ELF-1 (cell line): ENCODE data around the gene KATNAL1.

Source experiments
- DNase-seq: peaks from one replicate; pipeline ENCODE4 v3.0.0-alpha.2; 2016; ENCODE audit warnings: low read depth, low spot score

The KATNAL1 gene

GRCh38 chr13:30164146-30164545 is 143.2 kb downstream of the KATNAL1 start:
- peak; percentile 49 for DNase-seq

GRCh38 chr13:30163441-30163840 is 143.9 kb downstream of the KATNAL1 start:
- no peak for DNase-seq

- no peak for DNase-seq
These were observed 147.9 kb downstream of the KATNAL1 start for GRCh38 chr13:30159446-30159839.

- DNase-seq, result no peak
These were observed 148.4 kb downstream of the KATNAL1 start for GRCh38 chr13:30158774-30159445.

GRCh38 chr13:30157616-30157993 is 149.7 kb downstream of the KATNAL1 start:
- peak; percentile 73 for DNase-seq

- no peak for DNase-seq
These were observed 150.3 kb downstream of the KATNAL1 start for GRCh38 chr13:30156826-30157615.

GRCh38 chr13:30156270-30156669 is 151.1 kb downstream of the KATNAL1 start:
- no peak for DNase-seq

GRCh38 chr13:30154931-30155330 is 152.4 kb downstream of the KATNAL1 start:
- DNase-seq, result no peak

GRCh38 chr13:30154531-30154930 is 152.8 kb downstream of the KATNAL1 start:
- DNase-seq, result no peak

- peak; percentile 85 for DNase-seq
These were observed 153.6 kb downstream of the KATNAL1 start for GRCh38 chr13:30153545-30154426.
